Neutrophil (primary cell): Measurements from ENCODE around the gene WNT3A.

Experiments
- H3K27ac ChIP-seq: fragments of 200-600 bp; sonication (generic); 2 replicates; pipeline ENCODE4 v1.5.1; 2016; ENCODE audit warnings: mild to moderate bottlenecking, moderate library complexity
- H3K27me3 ChIP-seq: fragments of 200-600 bp; sonication (generic); 2 replicates; pipeline ENCODE4 v1.6.0; 2016; ENCODE audit warnings: mild to moderate bottlenecking
- H3K36me3 ChIP-seq: fragments of 200-600 bp; sonication (generic); 2 replicates; pipeline ENCODE4 v1.5.1; 2017
- H3K4me1 ChIP-seq, 2 experiments: fragments of 200-600 bp in 1 of 2; sonication (generic) in 1 of 2; 1 replicate in 1 of 2; 2 replicates in 1 of 2; pipeline versions ENCODE4 v1.5.1 to v1.6.1; 2013 to 2016; ENCODE audit warnings: low read depth in 1 of 2, low read length in 1 of 2, mild to moderate bottlenecking in 1 of 2, moderate library complexity in 1 of 2; ENCODE audit not compliant: control insufficient read depth in 1 of 2, insufficient read depth in 1 of 2
- H3K4me3 ChIP-seq, 2 experiments: fragments of 200-600 bp in 1 of 2; sonication (generic) in 1 of 2; 1 replicate in 1 of 2; 2 replicates in 1 of 2; pipeline ENCODE4 v1.5.1; 2013 to 2016; ENCODE audit warnings: low read depth in 1 of 2, low read length in 1 of 2, mild to moderate bottlenecking in 1 of 2, moderate library complexity in 1 of 2
- H3K9me3 ChIP-seq: fragments of 200-600 bp; sonication (generic); 2 replicates; pipeline ENCODE4 v1.5.1; 2016
- TF ChIP-seq, protein P1 (sequence below): fragments of 200-600 bp; sonication (generic); IDR thresholded peaks from 2 replicates; pipeline ENCODE4 v1.5.1; 2016; ENCODE audit warnings: antibody characterized with exemption

Gene WNT3A

DNA sequence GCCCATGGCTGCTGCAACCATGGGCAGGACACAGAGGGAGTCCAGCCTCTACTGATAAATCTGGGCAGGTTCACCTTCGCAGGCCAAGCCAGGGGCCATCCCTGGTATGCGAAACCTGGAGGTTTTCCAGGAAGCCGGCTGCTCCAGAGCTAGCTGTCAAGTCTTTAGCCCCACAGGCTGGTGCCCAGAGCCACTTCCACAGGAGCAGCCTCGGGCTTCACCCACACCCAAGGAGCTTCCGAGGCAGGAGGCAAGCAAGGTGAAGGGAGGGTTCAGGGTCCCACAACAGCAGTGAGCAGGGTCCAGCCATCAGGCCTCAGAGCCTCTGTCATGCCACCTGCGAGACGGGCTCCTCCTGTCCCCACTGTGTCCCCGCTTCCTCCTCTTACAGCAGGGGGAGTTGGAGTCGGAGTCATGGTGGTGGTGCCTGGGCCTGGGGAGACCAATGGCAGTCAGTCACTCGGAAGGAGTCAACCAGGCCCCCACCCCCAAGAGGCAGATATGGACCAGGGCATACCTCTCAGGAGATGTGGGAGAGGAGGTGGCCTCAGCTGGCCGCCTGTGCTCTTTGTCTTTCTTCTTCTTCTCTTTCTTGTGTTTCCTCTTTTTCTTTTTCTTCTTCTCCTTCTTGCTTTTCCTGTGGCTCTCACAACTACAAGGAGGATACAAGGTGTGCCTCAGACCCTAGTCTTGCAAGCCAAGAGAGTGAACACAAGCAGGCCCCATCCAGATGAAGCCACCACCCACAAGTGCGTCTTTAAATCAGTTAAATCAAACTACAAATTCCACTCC is 94.2 kb downstream of the WNT3A start:
- Histone ChIP-seq H3K27ac (peak overlapping the region; percentile 93), H3K4me3 (peak overlapping the region; percentile 92 to 97), H3K36me3 (peaks cover 41% of the 10 kb centered on the region), H3K4me1 (peaks cover 29 to 35% of the 10 kb centered on the region in 2 experiments), H3K27me3 (no peaks in the 10 kb centered on the region), H3K9me3 (no peaks in the 10 kb centered on the region)
- TF ChIP-seq, protein P1, sequence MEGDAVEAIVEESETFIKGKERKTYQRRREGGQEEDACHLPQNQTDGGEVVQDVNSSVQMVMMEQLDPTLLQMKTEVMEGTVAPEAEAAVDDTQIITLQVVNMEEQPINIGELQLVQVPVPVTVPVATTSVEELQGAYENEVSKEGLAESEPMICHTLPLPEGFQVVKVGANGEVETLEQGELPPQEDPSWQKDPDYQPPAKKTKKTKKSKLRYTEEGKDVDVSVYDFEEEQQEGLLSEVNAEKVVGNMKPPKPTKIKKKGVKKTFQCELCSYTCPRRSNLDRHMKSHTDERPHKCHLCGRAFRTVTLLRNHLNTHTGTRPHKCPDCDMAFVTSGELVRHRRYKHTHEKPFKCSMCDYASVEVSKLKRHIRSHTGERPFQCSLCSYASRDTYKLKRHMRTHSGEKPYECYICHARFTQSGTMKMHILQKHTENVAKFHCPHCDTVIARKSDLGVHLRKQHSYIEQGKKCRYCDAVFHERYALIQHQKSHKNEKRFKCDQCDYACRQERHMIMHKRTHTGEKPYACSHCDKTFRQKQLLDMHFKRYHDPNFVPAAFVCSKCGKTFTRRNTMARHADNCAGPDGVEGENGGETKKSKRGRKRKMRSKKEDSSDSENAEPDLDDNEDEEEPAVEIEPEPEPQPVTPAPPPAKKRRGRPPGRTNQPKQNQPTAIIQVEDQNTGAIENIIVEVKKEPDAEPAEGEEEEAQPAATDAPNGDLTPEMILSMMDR = no peak

DNA sequence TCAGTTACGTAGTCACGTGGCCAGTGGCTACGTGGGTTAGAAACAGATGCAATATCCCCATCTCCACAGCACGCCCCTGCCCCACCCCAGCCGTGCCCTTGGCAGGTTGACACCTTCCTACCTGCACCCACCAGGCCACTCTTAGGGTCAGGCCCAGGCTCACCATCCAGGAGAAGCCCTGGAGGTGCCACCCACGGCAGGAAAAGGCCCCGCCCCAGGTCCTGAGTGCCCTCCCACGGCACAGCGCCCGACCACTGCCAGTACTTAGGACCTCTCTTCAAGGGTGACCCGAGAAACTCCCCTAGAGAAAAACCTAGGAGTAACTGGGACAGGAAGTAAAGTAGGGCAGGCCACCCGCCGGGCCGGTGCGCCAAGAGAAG is 94.8 kb downstream of the WNT3A start:
- Histone ChIP-seq H3K4me3 (peak overlapping the region; percentile 92 to 97), H3K27ac (peak overlapping the region; percentile 93), H3K27me3 (no peaks in the 10 kb centered on the region), H3K9me3 (no peaks in the 10 kb centered on the region), H3K36me3 (peaks cover 47% of the 10 kb centered on the region), H3K4me1 (peaks cover 29 to 35% of the 10 kb centered on the region in 2 experiments)
- TF ChIP-seq, protein P1 = no peak

DNA sequence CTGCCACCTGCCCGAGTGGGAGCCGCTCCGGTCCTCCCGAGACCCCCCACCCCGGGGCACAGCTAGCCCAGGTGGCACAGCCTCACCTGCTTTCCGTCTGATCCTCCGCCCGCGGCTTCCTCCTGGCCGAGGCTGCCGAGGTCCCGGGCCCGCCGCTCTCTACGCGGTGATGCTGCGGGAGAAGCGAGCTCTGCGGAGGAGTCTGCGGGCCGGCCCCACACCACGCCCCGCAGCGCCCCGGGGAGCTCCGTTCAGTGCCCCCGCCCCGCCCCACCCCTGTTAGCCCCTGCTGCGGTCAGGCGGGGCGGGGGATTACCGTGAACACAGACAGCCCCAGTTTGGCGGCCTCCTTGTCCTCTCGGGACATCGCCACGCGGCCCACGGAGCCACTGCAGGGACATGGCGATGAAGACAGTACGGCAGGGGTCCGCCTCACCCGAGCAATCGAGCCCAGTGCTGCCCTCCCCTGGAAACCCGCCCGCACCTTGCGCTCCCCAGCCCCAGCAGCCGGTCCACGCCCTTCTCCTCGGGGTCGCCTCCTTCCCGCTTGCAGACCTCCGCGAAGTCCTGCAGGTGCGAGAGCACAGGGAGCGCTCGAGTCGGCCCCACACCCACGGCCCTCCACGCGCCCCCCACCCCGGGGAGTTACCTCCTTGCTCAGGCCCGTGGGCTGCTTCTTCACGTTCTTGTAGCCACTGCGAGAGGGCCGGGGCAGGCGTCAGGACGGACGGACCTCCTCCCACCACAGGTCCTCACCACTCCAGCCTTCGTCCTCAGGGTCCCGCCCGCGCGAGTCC is 95.4 kb downstream of the WNT3A start:
- Histone ChIP-seq H3K27ac (peak overlapping the region; percentile 93), H3K4me3 (peak overlapping the region; percentile 92 to 97), H3K27me3 (no peaks in the 10 kb centered on the region), H3K9me3 (no peaks in the 10 kb centered on the region), H3K36me3 (peaks cover 46% of the 10 kb centered on the region), H3K4me1 (peaks cover 29 to 35% of the 10 kb centered on the region in 2 experiments)
- TF ChIP-seq, protein P1 = peak; percentile 5

DNA sequence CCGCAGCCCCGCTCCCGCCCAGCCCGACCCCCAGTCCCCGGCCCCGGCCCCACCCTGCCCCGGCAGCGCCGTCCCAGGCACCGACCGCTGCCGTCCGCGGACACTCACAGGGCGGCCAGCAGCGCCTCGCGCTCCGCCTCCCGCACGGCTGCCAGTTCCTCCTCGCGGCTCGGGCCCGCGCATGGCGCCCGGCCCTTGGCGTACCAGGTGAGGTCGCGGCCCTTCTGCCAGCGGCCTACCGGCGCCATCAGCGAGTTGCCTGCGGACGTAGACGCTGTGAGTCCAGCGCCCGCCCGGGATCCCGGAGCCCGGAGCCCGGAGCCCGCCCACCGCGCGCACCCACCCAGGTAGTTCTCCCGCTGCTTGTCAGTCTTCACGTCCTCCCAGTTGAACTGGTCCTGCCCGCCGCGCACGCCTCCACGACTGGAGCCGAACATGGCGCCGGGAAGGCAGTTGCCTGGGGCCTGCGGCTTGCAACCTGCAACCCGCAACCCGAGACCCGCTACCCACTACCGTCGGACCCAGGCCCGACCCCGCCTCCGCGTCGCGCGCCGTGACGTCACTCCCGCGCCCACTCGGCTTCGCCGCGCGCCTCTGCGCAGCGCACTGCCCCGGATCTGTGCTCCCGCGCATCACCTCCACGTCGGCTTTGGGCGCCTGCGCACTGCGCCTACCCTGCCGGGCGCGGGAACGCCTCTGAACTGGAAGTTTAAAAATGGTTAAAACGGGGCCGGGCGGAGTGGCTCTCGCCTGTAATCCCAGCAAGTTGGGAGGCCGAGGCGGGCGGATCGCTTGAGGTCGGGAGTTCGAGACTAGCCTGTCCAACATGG is 96.2 kb downstream of the WNT3A start, which contains the start of gene C1orf35:
Gene C1orf35 (minus strand): TSS at position 535 of the 830 bp plus-strand sequence. CDS start 98 bp downstream, at position 437.
- Histone ChIP-seq H3K27ac (peak within 1 kb of the TSS; percentile 93), H3K36me3 (peaks cover 38% of the 10 kb centered on the region), H3K27me3 (no peaks in the 10 kb centered on the region), H3K4me1 (peaks cover 31 to 38% of the 10 kb centered on the region in 2 experiments), H3K9me3 (no peaks in the 10 kb centered on the region), H3K4me3 (peak within 1 kb of the TSS; percentile 92 to 97)
- TF ChIP-seq, protein P1 = no peak
